Progenitor cell of endocrine pancreas (in vitro differentiated cells): Measurements from ENCODE around the gene EFNB2. TPM values are rescaled to one million over a fixed set of nuclear protein-coding genes. Genes with fewer than 3 reads are reported as not detected.

Experiments used
- DNase-seq: peaks from one replicate; pipeline ENCODE4 v3.0.0; 2021; ENCODE audit warnings: low spot score; ENCODE audit not compliant: unreplicated experiment
- H3K27ac Mint-ChIP-seq: 2 replicates; pipeline ENCODE4 v1.8.0; 2021; ENCODE audit warnings: mild to moderate bottlenecking, moderate library complexity, mixed read lengths
- H3K27me3 Mint-ChIP-seq: 2 replicates; pipeline ENCODE4 v1.8.0; 2021; ENCODE audit warnings: mixed read lengths
- H3K36me3 Mint-ChIP-seq: 2 replicates; pipeline ENCODE4 v1.8.0; 2022; ENCODE audit warnings: mixed read lengths; ENCODE audit not compliant: insufficient read depth
- H3K4me1 Mint-ChIP-seq: 2 replicates; pipeline ENCODE4 v1.8.0; 2021; ENCODE audit warnings: low read depth, mixed read lengths
- H3K4me3 Mint-ChIP-seq: 2 replicates; pipeline ENCODE4 v1.8.0; 2021; ENCODE audit warnings: low read depth, mild to moderate bottlenecking, moderate library complexity, mixed read lengths
- H3K9me3 Mint-ChIP-seq: 2 replicates; pipeline ENCODE4 v1.8.0; 2021; ENCODE audit warnings: low read depth, mixed read lengths
- long read RNA-seq: library from polyadenylated mRNA; unstranded; transcript quantifications from one replicate; pipeline ENCODE4 v2.0.0, GENCODE V29; 2020
- total RNA-seq: library from RNA; stranded (reverse); gene quantifications from 2 replicates; pipeline ENCODE4 v1.2.1, GENCODE V29; 2021
- TF ChIP-seq, protein P1 (sequence below): fragments of 200-600 bp; sonication (generic); IDR thresholded peaks from one replicate; pipeline ENCODE4 v1.5.0; 2021; ENCODE audit warnings: antibody characterized with exemption, mild to moderate bottlenecking; ENCODE audit not compliant: unreplicated experiment

Gene EFNB2, protein sequence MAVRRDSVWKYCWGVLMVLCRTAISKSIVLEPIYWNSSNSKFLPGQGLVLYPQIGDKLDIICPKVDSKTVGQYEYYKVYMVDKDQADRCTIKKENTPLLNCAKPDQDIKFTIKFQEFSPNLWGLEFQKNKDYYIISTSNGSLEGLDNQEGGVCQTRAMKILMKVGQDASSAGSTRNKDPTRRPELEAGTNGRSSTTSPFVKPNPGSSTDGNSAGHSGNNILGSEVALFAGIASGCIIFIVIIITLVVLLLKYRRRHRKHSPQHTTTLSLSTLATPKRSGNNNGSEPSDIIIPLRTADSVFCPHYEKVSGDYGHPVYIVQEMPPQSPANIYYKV
- total RNA-seq = 44.2 and 50.8 TPM in 2 replicates
- long read RNA-seq, full-length matches to known transcripts = 6 of 18 reads
- long read RNA-seq, partial matches to known transcripts = 1 of 18 reads
- long read RNA-seq, other reads (novel, unspliced or antisense) = 11 of 18 reads

DNA sequence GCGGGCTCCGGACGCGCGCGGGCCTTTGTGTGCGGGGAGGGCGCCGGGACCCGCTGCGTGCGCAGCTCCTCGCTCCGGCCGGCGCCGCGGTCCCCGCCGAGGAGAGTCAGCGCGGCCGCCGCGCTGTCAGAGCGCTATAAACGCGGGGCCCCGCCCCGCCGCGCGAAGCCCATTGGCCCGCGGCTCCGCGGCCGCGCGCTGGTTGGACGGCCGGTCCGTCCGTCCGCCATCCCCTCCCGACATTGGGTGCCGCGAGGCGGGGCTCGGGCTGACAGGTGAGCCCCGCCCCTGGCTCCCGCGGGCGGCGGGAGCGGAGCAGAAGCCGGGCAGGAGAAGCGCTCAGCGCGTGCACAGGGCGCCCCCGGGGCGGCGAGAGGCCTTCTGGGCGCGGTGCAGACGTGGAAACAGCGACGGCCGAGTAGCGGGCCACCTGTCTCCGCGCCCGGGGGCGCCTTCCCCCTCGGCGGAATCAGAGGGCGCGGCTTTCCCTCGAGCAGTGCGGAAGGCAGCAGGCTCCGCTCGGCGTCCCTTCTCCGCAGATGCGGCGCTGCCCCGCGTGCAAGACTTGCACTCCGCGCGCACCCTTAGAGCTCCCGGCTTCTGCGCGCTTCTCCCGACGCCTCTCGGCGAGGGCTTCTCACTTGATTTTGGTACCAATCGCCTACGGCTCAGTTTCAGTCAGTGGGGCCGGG lies at the start of gene EFNB2:
TSS of gene EFNB2 (minus strand) at position 111 of the 692 bp plus-strand sequence. CDS start 698 bp downstream, outside the sequence.
- DNase-seq = peak; percentile 88
- Mint-ChIP-seq H3K4me3 (peak within 1 kb of the TSS; percentile 90), H3K36me3 (peaks cover 1% of the 10 kb centered on the region), H3K9me3 (no peaks in the 10 kb centered on the region), H3K4me1 (peaks cover 26% of the 10 kb centered on the region), H3K27me3 (no peaks in the 10 kb centered on the region), H3K27ac (peak within 1 kb of the TSS; percentile 94)
- TF ChIP-seq, protein P1, sequence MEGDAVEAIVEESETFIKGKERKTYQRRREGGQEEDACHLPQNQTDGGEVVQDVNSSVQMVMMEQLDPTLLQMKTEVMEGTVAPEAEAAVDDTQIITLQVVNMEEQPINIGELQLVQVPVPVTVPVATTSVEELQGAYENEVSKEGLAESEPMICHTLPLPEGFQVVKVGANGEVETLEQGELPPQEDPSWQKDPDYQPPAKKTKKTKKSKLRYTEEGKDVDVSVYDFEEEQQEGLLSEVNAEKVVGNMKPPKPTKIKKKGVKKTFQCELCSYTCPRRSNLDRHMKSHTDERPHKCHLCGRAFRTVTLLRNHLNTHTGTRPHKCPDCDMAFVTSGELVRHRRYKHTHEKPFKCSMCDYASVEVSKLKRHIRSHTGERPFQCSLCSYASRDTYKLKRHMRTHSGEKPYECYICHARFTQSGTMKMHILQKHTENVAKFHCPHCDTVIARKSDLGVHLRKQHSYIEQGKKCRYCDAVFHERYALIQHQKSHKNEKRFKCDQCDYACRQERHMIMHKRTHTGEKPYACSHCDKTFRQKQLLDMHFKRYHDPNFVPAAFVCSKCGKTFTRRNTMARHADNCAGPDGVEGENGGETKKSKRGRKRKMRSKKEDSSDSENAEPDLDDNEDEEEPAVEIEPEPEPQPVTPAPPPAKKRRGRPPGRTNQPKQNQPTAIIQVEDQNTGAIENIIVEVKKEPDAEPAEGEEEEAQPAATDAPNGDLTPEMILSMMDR = no peak

DNA sequence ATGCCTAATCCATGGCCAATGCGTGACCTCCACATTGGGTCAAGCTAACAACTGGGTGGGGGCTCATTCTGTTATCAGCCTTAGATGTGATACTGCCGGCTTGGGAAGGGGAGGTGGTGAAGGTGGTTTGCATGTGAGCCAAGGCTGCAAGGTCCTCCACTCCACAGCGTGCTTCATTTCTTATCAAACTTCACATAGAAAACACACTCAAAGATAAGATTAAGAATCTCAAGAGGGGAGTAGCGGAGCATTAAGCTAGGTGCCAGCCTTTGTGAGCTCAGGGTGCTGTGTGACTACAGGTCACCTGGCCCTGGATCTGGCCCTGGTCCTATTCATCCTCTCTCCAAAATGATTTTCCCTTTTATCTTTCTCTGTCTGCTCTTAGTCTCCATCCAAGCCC lies 45.8 kb upstream of the EFNB2 start:
- Mint-ChIP-seq H3K4me1 (peaks cover 7% of the 10 kb centered on the region), H3K27me3 (peaks cover 6% of the 10 kb centered on the region), H3K36me3 (peaks cover 7% of the 10 kb centered on the region), H3K9me3 (peaks cover 16% of the 10 kb centered on the region), H3K27ac (no peak overlapping the region), H3K4me3 (no peak overlapping the region)
- no peak for DNase-seq
- TF ChIP-seq, protein P1 = no peak

DNA sequence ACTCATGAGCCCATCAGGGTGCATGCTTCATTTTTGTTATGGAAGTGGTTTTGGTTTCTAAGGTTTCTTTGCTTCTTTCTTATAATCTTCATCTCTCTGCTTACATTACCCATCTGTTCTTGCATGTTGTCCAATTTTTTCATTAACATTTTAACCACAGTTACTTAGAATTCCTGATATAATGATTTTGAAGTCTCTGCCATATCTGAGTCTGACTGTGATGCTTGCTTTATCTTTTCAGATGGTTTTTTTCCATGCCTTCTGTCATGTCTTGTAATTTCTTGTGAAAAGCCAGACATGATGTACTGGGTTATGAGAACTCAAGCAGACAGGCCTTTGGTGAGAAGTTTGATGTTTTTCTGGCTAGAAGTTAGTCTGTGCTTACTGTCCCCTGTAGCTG lies 40.4 kb upstream of the EFNB2 start:
- no peaks in the 10 kb centered on the region for H3K9me3 Mint-ChIP-seq
- no peaks in the 10 kb centered on the region for H3K27me3 Mint-ChIP-seq
- no peaks in the 10 kb centered on the region for H3K36me3 Mint-ChIP-seq
- no peak overlapping the region for H3K4me3 Mint-ChIP-seq
- H3K27ac Mint-ChIP-seq = no peak overlapping the region
- DNase-seq = no peak
- TF ChIP-seq, protein P1 = no peak
- no peaks in the 10 kb centered on the region for H3K4me1 Mint-ChIP-seq

DNA sequence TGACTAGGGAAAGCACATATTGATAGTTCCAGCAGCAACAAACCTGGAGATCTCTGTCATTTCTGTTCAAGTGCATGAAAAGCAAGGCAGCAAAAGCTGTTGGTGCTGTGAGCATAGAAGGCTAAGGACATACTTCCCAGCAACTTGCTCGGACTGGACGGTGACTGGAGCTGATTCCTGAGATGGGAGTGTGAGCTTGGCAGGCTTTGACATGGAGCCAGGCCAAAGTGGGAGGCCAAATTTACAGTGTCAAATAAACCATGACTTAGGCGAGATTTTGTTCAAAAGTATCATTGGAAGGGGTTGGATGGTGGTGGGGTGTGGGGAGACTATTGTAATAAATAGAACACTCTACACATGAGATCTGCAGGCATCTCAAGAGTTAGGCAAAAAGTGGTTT lies 38.4 kb upstream of the EFNB2 start:
- peaks cover 3% of the 10 kb centered on the region for H3K4me1 Mint-ChIP-seq
- H3K27me3 Mint-ChIP-seq = no peaks in the 10 kb centered on the region
- TF ChIP-seq, protein P1 = no peak
- no peaks in the 10 kb centered on the region for H3K36me3 Mint-ChIP-seq
- no peak overlapping the region for H3K27ac Mint-ChIP-seq
- no peak overlapping the region for H3K4me3 Mint-ChIP-seq
- no peak for DNase-seq
- no peaks in the 10 kb centered on the region for H3K9me3 Mint-ChIP-seq

DNA sequence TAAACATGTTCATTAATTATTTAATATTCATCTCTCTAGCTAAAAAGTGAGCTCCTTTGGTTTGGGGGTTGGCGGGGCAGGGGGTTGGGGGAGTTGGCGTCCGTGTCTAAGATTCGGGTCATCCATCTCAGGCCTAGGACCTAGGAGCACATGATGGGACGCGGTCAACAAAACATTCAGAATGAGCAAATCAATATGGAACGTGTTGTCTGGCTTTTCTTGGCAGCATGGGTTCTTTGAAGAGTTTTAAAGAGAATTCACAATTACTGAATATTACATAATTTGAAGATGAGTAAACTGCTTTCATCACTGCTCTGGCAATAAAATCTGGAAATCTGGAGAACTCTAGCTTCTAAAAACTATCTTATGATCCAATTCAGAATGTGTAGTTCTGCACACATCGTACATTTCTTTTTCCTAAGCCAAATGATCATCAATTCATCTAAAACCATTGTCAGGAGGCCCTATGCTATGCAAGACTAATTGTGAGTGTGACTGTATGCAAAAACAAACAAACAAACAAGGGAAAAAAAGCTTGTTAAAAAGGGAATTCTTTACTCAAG lies 37.9 kb upstream of the EFNB2 start:
- H3K27me3 Mint-ChIP-seq = no peaks in the 10 kb centered on the region
- H3K36me3 Mint-ChIP-seq = no peaks in the 10 kb centered on the region
- H3K27ac Mint-ChIP-seq = no peak overlapping the region
- no peak for DNase-seq
- H3K9me3 Mint-ChIP-seq = no peaks in the 10 kb centered on the region
- H3K4me1 Mint-ChIP-seq = peaks cover 3% of the 10 kb centered on the region
- no peak overlapping the region for H3K4me3 Mint-ChIP-seq
- TF ChIP-seq, protein P1 = no peak
